Measurements from ENCODE around the gene WDR7. TPM values are rescaled to one million over a fixed set of nuclear protein-coding genes. Genes with fewer than 3 reads are reported as not detected.

Gene WDR7
- polyA plus RNA-seq, 2 of the 4 experiments (the other 2 are of a cell fraction) = 4.2 to 7.0 TPM

DNA sequence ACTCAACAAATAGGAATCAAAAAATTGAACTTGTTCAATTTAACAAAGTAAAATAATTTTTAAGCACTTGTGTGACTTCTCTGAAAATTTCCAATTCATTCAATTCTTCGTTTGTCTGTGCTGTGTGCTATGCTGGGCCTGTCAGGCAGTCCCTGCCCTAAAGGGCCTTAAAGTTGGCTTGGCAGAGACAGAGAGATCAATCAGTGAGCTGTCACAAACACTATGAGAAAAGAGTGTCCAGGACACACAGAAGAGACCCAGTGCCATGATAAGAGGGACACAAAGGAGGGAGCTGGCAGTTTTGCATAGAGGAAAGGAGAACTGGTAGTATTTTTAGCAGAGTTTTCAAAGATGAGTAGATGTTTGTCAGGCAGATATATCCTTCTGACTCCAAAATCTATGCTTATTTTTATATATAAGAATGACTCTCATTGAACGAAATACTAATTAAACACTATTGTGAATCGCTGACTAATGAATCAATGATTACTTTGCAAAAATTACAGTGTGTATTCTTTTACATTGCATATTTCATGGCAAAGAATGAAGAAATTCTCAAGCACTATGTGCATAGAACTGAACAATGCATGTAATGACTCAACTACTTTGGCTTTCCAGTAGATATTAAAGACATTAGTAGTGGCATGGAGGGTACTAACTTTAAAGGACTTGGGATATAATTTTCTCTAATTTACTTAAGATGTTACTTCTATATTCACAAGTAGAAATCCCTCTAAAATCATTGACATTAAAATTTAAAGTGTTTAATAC, 302.5 kb downstream of the WDR7 start:
- H3K9me3 ChIP-seq = no peaks in the 10 kb centered on the region
- ChIA-PET POLR2A (no interaction called here), CTCF (interaction anchor here (0.6 kb wide), 1 partner anchor 897 kb away, joined by 5 read pairs; no protein-coding TSS in a partner anchor)
- no peak overlapping the region for H3K4me3 ChIP-seq
- DNase-seq (ENCODE audit: low read depth in 1 of 2, low spot score in 1 of 2) = no peak
- no peaks in the 10 kb centered on the region for H3K4me1 ChIP-seq
- no peak overlapping the region for H3K27ac ChIP-seq
- no peak overlapping the region for H3K4me2 ChIP-seq
- no peak for FAIRE-seq
- TF ChIP-seq, protein P1, sequence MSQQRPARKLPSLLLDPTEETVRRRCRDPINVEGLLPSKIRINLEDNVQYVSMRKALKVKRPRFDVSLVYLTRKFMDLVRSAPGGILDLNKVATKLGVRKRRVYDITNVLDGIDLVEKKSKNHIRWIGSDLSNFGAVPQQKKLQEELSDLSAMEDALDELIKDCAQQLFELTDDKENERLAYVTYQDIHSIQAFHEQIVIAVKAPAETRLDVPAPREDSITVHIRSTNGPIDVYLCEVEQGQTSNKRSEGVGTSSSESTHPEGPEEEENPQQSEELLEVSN (IDR thresholded peaks at IDR 0.05; ENCODE audit: borderline replicate concordance, low read depth) = no peak
- TF ChIP-seq KDM1A (IDR thresholded peaks at IDR 0.05; ENCODE audit: low read depth) = no peak
- TF ChIP-seq GATA3 (IDR thresholded peaks at IDR 0.05; ENCODE audit: borderline replicate concordance) = no peak
- no peak for TF ChIP-seq FOXS1 (CRISPR knock-in tag; IDR thresholded peaks at IDR 0.05)
- no peak for TF ChIP-seq PHF8 (IDR thresholded peaks at IDR 0.05; ENCODE audit: borderline replicate concordance, low read depth)
- TF ChIP-seq HDAC2 (IDR thresholded peaks at IDR 0.05) = no peak
- no peak for TF ChIP-seq EHMT2 (IDR thresholded peaks at IDR 0.05; ENCODE audit: low read depth)
- no peak for TF ChIP-seq CTCF (IDR thresholded peaks at IDR 0.05)
- TF ChIP-seq CBX8 (IDR thresholded peaks at IDR 0.05) = no peak
- no peak for TF ChIP-seq JUNB (IDR thresholded peaks at IDR 0.05)
- no peak for TF ChIP-seq RAD21 (conservative IDR thresholded peaks at IDR 0.05 in 1 of 2, IDR thresholded peaks at IDR 0.05 in 1 of 2)
- WGBS (ENCODE audit: missing lambda C conversion rate) = 77% methylated on average over 3 of the region's 3 CpGs
- ATAC-seq = no peak

DNA sequence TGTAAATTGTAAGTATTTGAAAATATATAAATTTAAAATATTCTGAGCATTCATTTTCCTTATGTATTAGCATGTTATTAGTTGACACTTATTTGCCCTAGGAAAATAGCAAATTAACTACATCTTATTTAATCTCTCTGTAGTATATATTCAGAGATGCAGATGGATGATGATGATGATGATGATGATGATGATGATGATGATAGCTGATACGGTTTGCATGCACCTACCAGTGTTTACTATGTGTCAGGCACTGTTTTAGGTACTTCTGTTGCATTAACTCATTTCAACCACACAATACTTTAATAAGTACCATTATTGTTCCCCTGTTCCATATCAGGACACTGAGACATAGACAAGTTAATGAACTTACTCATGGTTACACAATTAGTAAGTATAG, 304.3 kb downstream of the WDR7 start:
- DNase-seq (ENCODE audit: low read depth in 1 of 2, low spot score in 1 of 2) = no peak
- TF ChIP-seq PBX3 (IDR thresholded peaks at IDR 0.05) (no peak), REST (IDR thresholded peaks at IDR 0.05) (no peak), ATOH8 (CRISPR knock-in tag; IDR thresholded peaks at IDR 0.05; ENCODE audit: low read depth) (no peak), POLR2AphosphoS2 (conservative IDR thresholded peaks at IDR 0.05; ENCODE audit: low read length) (no peak), RARB (CRISPR knock-in tag; IDR thresholded peaks at IDR 0.05) (no peak), ZFP36 (IDR thresholded peaks at IDR 0.05; ENCODE audit: borderline replicate concordance, partially characterized antibody) (no peak), ZNF302 (CRISPR knock-in tag; IDR thresholded peaks at IDR 0.05) (no peak), CHD2 (IDR thresholded peaks at IDR 0.05; ENCODE audit: low read length, partially characterized antibody) (no peak), MYC (IDR thresholded peaks at IDR 0.05; ENCODE audit: borderline replicate concordance, low read length) (no peak)
- ATAC-seq = no peak
- no peaks in the 10 kb centered on the region for H3K4me1 ChIP-seq
- H3K9me3 ChIP-seq = no peaks in the 10 kb centered on the region
- POLR2A ChIA-PET = no interaction called here
- 71% methylated on average over 1 of the region's 1 CpG for WGBS (ENCODE audit: missing lambda C conversion rate)
- H3K27ac ChIP-seq = no peak overlapping the region
- no peak overlapping the region for H3K4me2 ChIP-seq
- H3K4me3 ChIP-seq = no peak overlapping the region
- CTCF ChIA-PET = interaction anchor here (1.7 kb wide), 1 partner anchor 9 kb away, joined by 3 read pairs; no protein-coding TSS in a partner anchor
- no peak for FAIRE-seq

All from A549 (cell line).